IPS DF 6.9 (cell line): ENCODE data around the gene CCDC158.

ENCODE experiments used
- DNase-seq: peaks from one replicate; pipeline ENCODE4 v3.0.0-alpha.2; 2013; ENCODE audit warnings: low read depth, low spot score
- H3K27ac ChIP-seq: one replicate; pipeline ENCODE4 v1.5.1; 2013; ENCODE audit warnings: low read length, control low read depth
- H3K27me3 ChIP-seq: 2 replicates; pipeline ENCODE4 v1.6.1; 2013; ENCODE audit warnings: mild to moderate bottlenecking, low read length; ENCODE audit not compliant: control insufficient read depth, insufficient read depth
- H3K36me3 ChIP-seq: 2 replicates; pipeline ENCODE4 v1.6.1; 2013; ENCODE audit warnings: low read length; ENCODE audit not compliant: control insufficient read depth, insufficient read depth
- H3K4me1 ChIP-seq: 2 replicates; pipeline ENCODE4 v1.6.1; 2013; ENCODE audit warnings: low read length; ENCODE audit not compliant: control insufficient read depth, insufficient read depth
- H3K4me3 ChIP-seq: 2 replicates; pipeline ENCODE4 v1.5.1; 2013; ENCODE audit warnings: mild to moderate bottlenecking, low read length
- H3K9me3 ChIP-seq: 2 replicates; pipeline ENCODE4 v1.6.1; 2013; ENCODE audit warnings: low read length, inconsistent platforms; ENCODE audit not compliant: control insufficient read depth, insufficient read depth
- WGBS: extraction: QIAGEN DNeasy Blood & Tissue Kit; methylation state at CpG from one replicate; pipeline ENCODE4 v1.1.7; 2013; ENCODE audit warnings: mixed read lengths, missing lambda C conversion rate; ENCODE audit not compliant: insufficient read length, insufficient coverage; 5-methylcytosine and 5-hydroxymethylcytosine counted together

The CCDC158 gene

DNA sequence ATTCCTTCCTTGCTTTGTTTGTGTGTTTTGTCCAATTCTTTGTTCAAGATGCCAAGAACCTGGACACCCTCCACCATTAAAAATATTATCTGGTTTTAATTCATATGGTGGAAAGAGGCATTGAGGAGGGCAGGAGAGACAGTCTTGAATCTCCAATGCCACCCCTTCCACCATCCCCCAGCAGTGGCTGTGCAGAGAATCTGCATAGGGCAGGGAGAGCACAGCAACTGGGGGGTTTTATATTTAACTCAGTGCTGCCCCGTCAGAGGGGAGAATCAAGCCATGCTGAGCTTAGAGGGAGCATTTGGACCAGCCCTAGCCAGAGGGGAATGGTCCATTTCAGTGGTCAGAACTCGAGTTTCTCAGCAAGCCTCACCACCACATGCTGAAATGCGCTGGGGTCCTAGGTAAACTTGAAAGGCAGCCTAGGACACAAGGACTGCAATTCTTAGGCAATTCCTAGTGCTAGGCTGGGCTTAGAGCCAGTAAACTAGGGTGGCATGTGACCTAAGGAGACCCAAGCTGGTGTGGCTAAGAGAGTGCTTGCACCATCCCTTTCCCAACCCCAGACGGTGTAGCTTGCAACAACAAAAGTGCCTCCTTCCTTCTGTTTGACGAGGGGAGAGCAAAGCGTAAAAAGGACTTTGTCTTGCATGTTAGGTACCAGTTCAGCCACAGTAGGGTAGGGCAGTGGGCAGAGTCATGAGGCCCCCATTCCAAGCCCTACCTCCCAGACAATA lies 34.2 kb downstream of the CCDC158 start:
- H3K36me3 ChIP-seq, result no peaks in the 10 kb centered on the region
- H3K9me3 ChIP-seq, result no peaks in the 10 kb centered on the region
- no peak for DNase-seq
- H3K4me1 ChIP-seq, result peaks cover 3% of the 10 kb centered on the region; the same call in 1 of the 2 replicates
- no peaks in the 10 kb centered on the region for H3K27me3 ChIP-seq
- H3K27ac ChIP-seq, result no peak overlapping the region
- H3K4me3 ChIP-seq, result no peak overlapping the region
- no CpG with 5 or more reads among the region's 6 CpGs for WGBS

DNA sequence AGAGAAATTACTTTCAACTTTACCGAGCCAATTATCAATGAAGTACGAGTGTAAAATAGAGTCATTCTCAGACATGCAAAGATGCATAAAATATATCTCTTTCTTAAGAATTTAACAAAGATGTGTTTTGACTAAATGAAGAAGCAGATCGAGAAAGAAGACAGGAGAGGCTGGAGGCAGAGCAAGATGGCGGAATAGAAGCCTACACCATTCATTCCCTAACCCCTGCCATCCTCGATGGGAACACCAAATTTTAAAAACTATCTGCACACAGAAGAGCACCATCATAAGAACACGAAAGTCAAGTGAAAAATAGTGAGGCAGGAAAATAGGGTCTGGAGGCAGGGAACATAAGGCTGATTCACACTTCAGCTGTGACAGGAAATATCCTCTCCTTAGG lies 35.0 kb downstream of the CCDC158 start:
- DNase-seq, result no peak
- Histone ChIP-seq H3K27ac (no peak overlapping the region), H3K4me3 (no peak overlapping the region), H3K36me3 (no peaks in the 10 kb centered on the region), H3K27me3 (no peaks in the 10 kb centered on the region), H3K4me1 (peaks cover 3% of the 10 kb centered on the region; the same call in 1 of the 2 replicates), H3K9me3 (no peaks in the 10 kb centered on the region)
- WGBS, result no CpG with 5 or more reads among the region's 6 CpGs

DNA sequence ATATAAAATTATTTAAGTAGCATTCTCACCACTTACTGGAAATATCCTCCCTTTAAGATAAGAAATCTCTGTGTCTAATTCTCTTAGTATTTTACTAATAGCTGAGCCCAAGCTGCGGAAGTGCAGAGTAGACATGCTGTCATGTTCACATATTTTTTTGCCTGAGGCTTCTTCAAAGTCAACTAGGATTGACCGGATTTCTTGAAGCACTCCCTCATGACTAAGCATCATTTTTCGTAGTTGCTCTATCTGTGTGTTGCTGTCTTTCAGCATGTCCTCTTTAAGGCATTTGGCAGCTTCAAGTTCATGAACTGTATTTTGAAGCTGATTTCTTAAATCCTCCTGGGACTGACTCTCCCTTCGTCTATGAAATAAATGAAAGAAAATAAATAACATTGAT lies 36.9 kb downstream of the CCDC158 start:
- H3K4me1 ChIP-seq, result peaks cover 5% of the 10 kb centered on the region
- no peaks in the 10 kb centered on the region for H3K9me3 ChIP-seq
- no peak for DNase-seq
- H3K36me3 ChIP-seq, result no peaks in the 10 kb centered on the region
- no peak overlapping the region for H3K27ac ChIP-seq
- H3K27me3 ChIP-seq, result no peaks in the 10 kb centered on the region
- WGBS, result no CpG with 5 or more reads among the region's 4 CpGs
- H3K4me3 ChIP-seq, result no peak overlapping the region

DNA sequence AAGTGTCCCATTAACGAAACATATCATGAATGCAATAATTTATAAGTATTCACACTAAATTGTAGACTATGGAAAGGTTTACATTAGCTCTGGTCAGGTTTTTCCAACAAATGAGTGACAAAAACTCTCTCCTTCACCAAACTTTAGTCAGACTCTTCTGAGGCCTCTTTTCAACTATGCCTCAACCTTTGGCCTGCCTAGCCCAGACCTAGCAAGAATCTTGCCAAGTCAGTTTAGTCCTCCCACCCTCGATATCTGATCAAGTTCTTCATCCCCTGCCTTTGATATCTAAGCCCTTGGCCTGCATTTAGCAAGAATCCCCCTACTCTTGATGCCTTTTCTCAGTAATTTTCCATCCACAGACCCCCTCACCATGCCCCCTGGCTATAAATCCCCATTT lies 37.9 kb downstream of the CCDC158 start:
- H3K4me1 ChIP-seq, result peaks cover 5% of the 10 kb centered on the region
- no peaks in the 10 kb centered on the region for H3K9me3 ChIP-seq
- no peaks in the 10 kb centered on the region for H3K27me3 ChIP-seq
- no peak overlapping the region for H3K4me3 ChIP-seq
- no peaks in the 10 kb centered on the region for H3K36me3 ChIP-seq
- H3K27ac ChIP-seq, result no peak overlapping the region
- DNase-seq, result no peak
- no CpG with 5 or more reads among the region's 2 CpGs for WGBS

DNA sequence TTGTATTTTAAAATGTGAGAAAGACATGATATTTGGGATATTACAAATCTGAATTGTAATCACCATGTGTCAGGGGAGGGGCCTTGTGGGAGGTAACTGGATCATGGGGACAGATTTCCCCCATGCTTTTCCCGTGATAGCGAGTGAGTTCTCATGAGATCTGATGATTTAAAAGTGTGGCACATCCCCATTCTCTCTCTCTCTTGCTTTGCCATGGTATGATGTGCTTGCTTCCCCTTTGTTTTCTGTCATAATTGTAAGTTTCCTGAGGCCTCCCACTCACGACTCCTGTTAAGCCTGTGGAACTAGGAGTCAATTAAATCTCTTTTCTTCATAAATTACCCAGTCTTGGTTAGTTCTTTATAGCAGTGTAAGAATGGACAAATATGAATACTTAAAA lies 39.0 kb downstream of the CCDC158 start:
- no peaks in the 10 kb centered on the region for H3K9me3 ChIP-seq
- no peaks in the 10 kb centered on the region for H3K36me3 ChIP-seq
- no peak for DNase-seq
- H3K27ac ChIP-seq, result no peak overlapping the region
- WGBS, result no CpG with 5 or more reads among the region's 3 CpGs
- H3K27me3 ChIP-seq, result no peaks in the 10 kb centered on the region
- H3K4me1 ChIP-seq, result peaks cover 5% of the 10 kb centered on the region
- no peak overlapping the region for H3K4me3 ChIP-seq

DNA sequence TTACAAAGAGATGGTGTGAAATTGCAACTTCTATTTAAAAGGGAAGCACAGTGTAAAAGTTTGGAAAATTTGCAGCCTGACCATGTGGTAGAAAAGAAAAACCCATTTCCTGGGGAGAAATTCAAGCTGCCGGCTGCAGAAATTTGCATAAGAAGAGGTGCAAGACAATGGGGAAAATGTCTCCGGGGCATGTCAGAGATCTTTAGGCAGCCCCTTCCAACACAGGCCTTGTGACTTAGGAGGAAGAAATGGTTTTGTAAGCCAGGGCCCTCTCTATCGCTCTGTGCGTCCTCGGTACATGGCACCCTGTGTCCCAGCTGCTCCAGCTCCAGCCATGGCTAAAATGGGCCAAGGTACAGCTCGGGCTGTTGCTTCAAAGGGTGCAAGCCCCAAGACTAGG lies 40.4 kb downstream of the CCDC158 start:
- WGBS, result no CpG with 5 or more reads among the region's 6 CpGs
- Histone ChIP-seq H3K27ac (no peak overlapping the region), H3K9me3 (no peaks in the 10 kb centered on the region), H3K27me3 (no peaks in the 10 kb centered on the region), H3K4me3 (no peak overlapping the region), H3K36me3 (no peaks in the 10 kb centered on the region), H3K4me1 (peaks cover 3% of the 10 kb centered on the region; the same call in 1 of the 2 replicates)
- peak; percentile 45 for DNase-seq

DNA sequence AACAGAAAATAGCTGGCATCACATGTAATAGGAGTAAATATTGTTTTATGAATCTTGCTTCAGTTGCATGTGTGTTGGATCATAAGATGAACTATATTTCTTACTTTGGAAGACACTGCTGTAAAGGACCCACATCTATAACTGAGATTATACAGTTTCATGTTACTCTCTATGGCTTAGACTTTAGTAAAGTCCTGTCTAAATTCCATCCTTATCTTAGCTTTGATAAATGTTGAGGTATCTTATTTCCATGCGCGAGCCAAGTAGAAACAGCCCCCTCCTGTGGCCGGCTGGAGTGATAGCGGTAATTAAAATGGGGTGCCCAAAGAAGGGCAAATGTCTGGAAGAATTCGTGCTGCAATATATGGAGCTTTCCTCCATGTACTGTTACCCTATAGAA lies 43.0 kb downstream of the CCDC158 start:
- H3K4me1 ChIP-seq, result peaks cover 2% of the 10 kb centered on the region; the same call in 1 of the 2 replicates
- H3K36me3 ChIP-seq, result no peaks in the 10 kb centered on the region
- no peaks in the 10 kb centered on the region for H3K27me3 ChIP-seq
- no peaks in the 10 kb centered on the region for H3K9me3 ChIP-seq
- no peak for DNase-seq
- WGBS, result no CpG with 5 or more reads among the region's 5 CpGs
- no peak overlapping the region for H3K4me3 ChIP-seq
- no peak overlapping the region for H3K27ac ChIP-seq

DNA sequence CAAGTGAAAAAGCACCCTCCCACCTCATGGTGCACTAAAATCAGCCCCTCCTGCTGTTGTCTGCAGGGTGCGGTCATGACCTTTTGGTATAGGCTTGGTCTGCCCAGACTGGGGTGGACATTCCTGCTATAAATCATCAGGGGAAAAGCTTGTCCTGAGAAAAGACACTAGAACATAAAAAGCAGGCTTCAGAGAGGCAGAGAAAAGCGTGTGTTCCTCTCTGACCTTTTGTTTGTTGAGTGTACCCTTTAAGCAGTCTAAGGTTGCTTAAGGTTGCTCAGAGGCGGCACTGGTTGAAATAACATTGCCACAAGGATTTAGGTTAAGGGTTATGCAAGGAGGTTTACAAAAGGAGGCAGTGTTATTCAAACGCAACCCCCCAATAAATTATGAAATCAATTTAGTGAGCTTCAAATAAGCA lies 43.5 kb downstream of the CCDC158 start:
- Histone ChIP-seq H3K27ac (no peak overlapping the region), H3K4me3 (no peak overlapping the region), H3K27me3 (no peaks in the 10 kb centered on the region), H3K4me1 (peaks cover 2% of the 10 kb centered on the region; the same call in 1 of the 2 replicates), H3K9me3 (no peaks in the 10 kb centered on the region), H3K36me3 (no peaks in the 10 kb centered on the region)
- no CpG with 5 or more reads among the region's 4 CpGs for WGBS
- DNase-seq, result no peak

DNA sequence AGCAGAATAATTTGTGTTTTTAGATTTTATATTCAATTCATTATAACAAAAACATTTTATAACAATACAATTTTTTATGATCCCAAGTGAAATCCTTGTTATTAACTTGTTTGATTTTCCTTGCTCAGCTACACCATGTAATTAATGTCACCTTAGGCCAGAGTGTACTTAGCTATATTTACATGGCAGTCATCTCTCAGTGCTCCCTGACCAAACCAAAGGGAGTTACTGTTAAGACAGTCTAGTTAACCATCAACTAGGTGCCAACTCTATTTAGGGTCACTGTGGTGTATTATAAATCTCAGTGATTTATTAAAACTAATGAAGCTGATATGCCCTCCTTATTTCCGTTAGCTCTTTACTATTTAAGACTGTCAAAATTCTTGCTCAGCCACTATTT lies 44.4 kb downstream of the CCDC158 start:
- Histone ChIP-seq H3K4me3 (no peak overlapping the region), H3K4me1 (peaks cover 2% of the 10 kb centered on the region; the same call in 1 of the 2 replicates), H3K9me3 (no peaks in the 10 kb centered on the region), H3K36me3 (no peaks in the 10 kb centered on the region), H3K27me3 (no peaks in the 10 kb centered on the region), H3K27ac (no peak overlapping the region)
- WGBS, result no CpG with 5 or more reads among the region's 1 CpG
- DNase-seq, result no peak

DNA sequence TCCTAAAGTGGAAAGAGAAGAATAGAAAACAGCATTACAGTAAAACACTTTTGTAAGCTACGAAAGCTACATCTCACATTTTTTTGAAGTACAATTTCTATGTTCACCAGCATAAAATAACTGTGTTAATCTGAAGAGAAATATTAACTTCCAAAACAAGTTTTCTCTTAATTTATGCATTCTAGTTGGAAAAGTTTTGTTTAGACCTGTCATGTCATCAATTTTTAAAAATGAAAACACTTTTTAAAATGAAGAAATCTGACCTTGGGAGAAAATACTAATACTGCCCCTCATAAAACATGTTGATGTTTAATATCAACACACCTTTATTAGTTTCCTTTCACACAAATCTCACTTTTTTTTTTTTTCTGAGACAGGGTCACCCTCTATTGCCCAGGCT lies 45.2 kb downstream of the CCDC158 start:
- peaks cover under 1% of the 10 kb centered on the region; the same call in 1 of the 2 replicates for H3K4me1 ChIP-seq
- no peaks in the 10 kb centered on the region for H3K9me3 ChIP-seq
- no peaks in the 10 kb centered on the region for H3K36me3 ChIP-seq
- no peak for DNase-seq
- H3K27me3 ChIP-seq, result no peaks in the 10 kb centered on the region
- H3K4me3 ChIP-seq, result no peak overlapping the region
- WGBS, result no CpG with 5 or more reads among the region's 1 CpG
- no peak overlapping the region for H3K27ac ChIP-seq

DNA sequence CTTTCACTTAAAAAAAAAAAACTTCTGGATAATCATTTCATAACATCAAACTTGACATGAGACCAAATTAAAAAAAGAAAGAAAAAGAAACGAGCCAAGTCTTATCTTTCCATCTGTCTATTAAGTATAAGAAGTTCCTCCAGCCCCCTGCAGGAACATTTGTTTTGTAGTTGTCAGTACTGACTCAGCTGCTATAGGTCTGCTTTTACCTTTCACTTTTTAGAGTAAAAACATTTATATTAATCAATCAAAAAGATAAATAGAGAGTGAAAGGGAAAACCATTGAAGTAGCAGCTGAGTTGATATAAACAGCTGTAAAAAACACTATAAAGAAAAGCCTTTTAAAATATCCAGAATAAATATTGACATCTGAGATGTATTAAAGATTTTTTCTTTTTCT lies 46.1 kb downstream of the CCDC158 start:
- Histone ChIP-seq H3K27ac (no peak overlapping the region), H3K9me3 (no peaks in the 10 kb centered on the region), H3K27me3 (no peaks in the 10 kb centered on the region), H3K36me3 (no peaks in the 10 kb centered on the region), H3K4me3 (no peak overlapping the region), H3K4me1 (no peaks in the 10 kb centered on the region)
- no CpG with 5 or more reads among the region's 1 CpG for WGBS
- DNase-seq, result no peak
